ENCODE measurements around the gene LIPA.

GRCh38 chr10:89262086-89263051, 10.8 kb upstream of the LIPA start:
- no peak for TF ChIP-seq CREB1 (CRISPR knock-in tag; IDR thresholded peaks at IDR 0.05)
- TF ChIP-seq CTCF (IDR thresholded peaks at IDR 0.05): no peak
- TF ChIP-seq MAX (CRISPR knock-in tag; IDR thresholded peaks at IDR 0.05): no peak
- TF ChIP-seq ZNF121 (CRISPR knock-in tag; IDR thresholded peaks at IDR 0.05): no peak
- no peak for TF ChIP-seq JUN (CRISPR knock-in tag; IDR thresholded peaks at IDR 0.05)
- TF ChIP-seq TEAD4 (CRISPR knock-in tag; IDR thresholded peaks at IDR 0.05): no peak
- no peak for TF ChIP-seq GABPB1 (CRISPR knock-in tag; IDR thresholded peaks at IDR 0.05)
- no peak for TF ChIP-seq USF1 (CRISPR knock-in tag; IDR thresholded peaks at IDR 0.05)
- TF ChIP-seq ZBTB43 (CRISPR knock-in tag; IDR thresholded peaks at IDR 0.05): no peak
- TF ChIP-seq ELF4 (CRISPR knock-in tag; IDR thresholded peaks at IDR 0.05; ENCODE audit: low read depth): no peak
- TF ChIP-seq FOXJ3 (CRISPR knock-in tag; IDR thresholded peaks at IDR 0.05; ENCODE audit: borderline replicate concordance): no peak
- TF ChIP-seq ESRRA (CRISPR knock-in tag; IDR thresholded peaks at IDR 0.05; ENCODE audit: borderline replicate concordance): no peak
- no peak for TF ChIP-seq MLX (CRISPR knock-in tag; IDR thresholded peaks at IDR 0.05)
